HG03432 (cell line): ENCODE measurements around the gene IGFBP1.
"Not testable (repeated sequence)": the region's sequence is repeated elsewhere in the genome, so short reads cannot be mapped to it uniquely, and the experiment has no call there.

Experiments
- ATAC-seq: cut with Tn5 transposase; IDR thresholded peaks from one replicate; pipeline ENCODE4 v1.9.1; 2021; ENCODE audit warnings: mild to moderate bottlenecking, moderate library complexity; ENCODE audit not compliant: unreplicated experiment

The IGFBP1 gene

GRCh38 chr7:45930967-45931366 lies 42.7 kb downstream of the IGFBP1 start:
- no peak for ATAC-seq

- no peak for ATAC-seq
These were observed 49.0 kb downstream of the IGFBP1 start for GRCh38 chr7:45937301-45937700.

DNA sequence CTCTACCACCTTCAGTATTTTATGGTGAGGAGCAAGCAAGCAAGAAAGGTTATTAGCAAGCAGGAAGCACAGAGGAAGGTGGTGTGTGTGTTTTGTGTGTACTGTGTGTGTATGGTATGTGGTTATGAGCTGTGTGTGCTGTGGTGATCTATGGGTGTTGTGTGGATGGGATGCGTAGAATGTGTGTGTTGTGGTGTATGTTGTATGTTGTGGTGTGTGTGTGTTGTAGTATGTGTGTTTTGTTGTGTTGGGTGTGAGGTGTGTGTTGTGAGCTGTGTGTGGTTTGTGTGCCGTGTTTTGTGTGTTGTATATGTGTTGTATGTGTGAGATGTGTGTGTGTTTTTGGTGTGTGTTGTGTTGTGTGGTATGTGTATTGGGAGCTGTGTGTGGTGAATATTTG lies 49.6 kb downstream of the IGFBP1 start:
- no peak for ATAC-seq

DNA sequence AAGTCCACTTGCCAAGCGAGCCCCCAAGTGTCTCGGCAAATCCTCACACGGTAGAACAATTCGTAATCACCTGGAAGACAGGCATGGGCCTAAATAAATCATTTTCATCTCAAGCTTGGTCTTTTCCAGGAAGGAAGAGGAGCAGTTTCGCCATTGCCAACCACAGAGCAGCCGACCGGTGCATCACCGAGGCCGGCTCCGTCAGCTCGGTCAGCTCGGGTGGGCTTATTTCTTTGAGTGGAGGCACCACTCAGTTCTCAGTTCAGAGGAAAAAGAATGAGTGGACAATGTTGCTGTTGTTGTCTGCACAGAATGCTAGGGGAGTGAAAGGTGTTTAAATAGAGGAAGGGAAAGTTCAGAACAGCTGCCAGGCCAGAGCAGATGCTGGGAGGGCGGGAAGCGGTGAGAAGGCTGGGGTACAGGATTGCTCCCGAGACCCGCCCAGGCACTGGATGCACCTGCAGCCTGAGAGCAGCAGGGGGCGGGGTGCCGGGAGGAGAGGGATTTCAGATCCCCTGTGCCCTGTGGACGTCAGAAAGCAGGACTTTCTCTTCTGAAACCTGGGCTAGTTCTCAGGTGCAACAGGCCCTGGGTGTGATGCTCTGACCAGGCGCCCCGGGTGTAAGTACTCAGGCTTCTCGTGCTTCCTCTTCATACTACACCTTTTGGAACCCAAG lies 50.5 kb downstream of the IGFBP1 start:
- ATAC-seq = no peak

- ATAC-seq = no peak
These were observed 51.3 kb downstream of the IGFBP1 start for GRCh38 chr7:45939574-45939973.

DNA sequence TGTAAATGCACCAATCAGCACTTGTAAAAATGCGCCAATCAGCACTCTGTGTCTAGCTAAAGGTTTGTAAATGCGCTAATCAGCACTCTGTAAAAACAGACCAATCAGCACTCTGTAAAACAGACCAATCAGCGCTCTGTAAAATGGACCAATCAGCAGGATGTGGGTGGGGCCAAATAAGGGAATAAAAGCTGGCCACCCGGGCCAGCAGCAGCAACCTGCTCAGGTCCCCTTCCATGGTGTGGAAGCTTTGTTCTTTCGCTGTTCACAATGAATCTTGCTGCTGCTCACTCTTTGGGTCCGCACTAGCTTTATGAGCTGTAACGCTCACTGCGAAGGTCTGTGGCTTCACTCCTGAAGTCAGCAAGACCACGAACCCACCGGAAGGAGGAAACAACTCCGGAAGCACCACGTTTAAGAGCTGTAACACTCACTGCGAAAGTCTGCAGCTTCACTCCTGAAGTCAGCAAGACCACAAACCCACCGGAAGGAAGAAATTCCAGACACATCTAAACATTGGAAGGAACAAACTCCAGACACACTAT lies 52.0 kb downstream of the IGFBP1 start:
- ATAC-seq = not testable (repeated sequence)

DNA sequence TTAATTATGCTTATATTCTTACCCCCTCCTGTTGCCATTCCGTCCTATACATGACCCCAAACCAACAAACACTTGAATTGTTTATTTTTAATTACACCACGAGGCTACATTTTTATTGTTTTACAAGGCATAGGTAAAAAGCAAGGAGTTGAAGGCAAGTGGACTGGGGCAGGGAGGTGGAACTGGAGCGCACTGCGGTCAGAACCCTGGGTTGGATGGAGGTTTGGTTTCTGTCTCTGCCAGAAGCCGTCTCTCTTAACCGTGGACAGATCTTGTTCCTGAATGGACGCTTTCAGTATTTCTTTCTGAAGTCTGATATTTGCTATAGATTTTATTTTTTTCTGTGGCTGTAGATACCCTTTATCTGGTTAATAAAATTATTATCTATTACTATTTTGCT lies 52.7 kb downstream of the IGFBP1 start:
- no peak for ATAC-seq
